Loucy (cell line): ENCODE data around the gene CDH4.

Experiments used
- H2AFZ ChIP-seq: fragments of 200-600 bp; sonication (generic); 2 replicates; pipeline ENCODE4 v1.6.0; 2016; ENCODE audit warnings: antibody characterized with exemption, mild to moderate bottlenecking, low read length, moderate library complexity
- H3F3A ChIP-seq: fragments of 200-600 bp; 2 replicates; pipeline ENCODE4 v1.6.0; 2016; ENCODE audit warnings: antibody characterized with exemption, low read depth, mild to moderate bottlenecking
- H3K27me3 ChIP-seq: fragments of 200-600 bp; sonication (generic); 2 replicates; pipeline ENCODE4 v1.6.1; 2014; ENCODE audit warnings: low read length, mild to moderate bottlenecking; ENCODE audit not compliant: insufficient read depth, poor library complexity, severe bottlenecking
- H3K36me3 ChIP-seq: fragments of 200-600 bp; sonication (generic); 2 replicates; pipeline ENCODE4 v1.6.1; 2016; ENCODE audit warnings: low read length; ENCODE audit not compliant: insufficient read depth
- H3K4me1 ChIP-seq: fragments of 200-600 bp; sonication (generic); 2 replicates; pipeline ENCODE4 v1.5.1; 2014; ENCODE audit warnings: low read length, mild to moderate bottlenecking; ENCODE audit not compliant: insufficient read depth, poor library complexity, severe bottlenecking
- H3K4me2 ChIP-seq: fragments of 200-600 bp; sonication (generic); 2 replicates; pipeline ENCODE4 v1.6.0; 2014; ENCODE audit warnings: antibody characterized with exemption, low read length, low read depth, mild to moderate bottlenecking; ENCODE audit not compliant: poor library complexity, severe bottlenecking
- H3K4me3 ChIP-seq: fragments of 200-600 bp; sonication (generic); 2 replicates; pipeline ENCODE4 v1.5.1; 2014; ENCODE audit warnings: low read length, mild to moderate bottlenecking, mixed read lengths; ENCODE audit not compliant: poor library complexity, severe bottlenecking
- H3K79me2 ChIP-seq: fragments of 200-600 bp; sonication (generic); 2 replicates; pipeline ENCODE4 v1.6.1; 2014; ENCODE audit warnings: low read length; ENCODE audit not compliant: insufficient read depth
- H3K9ac ChIP-seq: fragments of 200-600 bp; sonication (generic); 2 replicates; pipeline ENCODE4 v1.6.0; 2014; ENCODE audit warnings: mild to moderate bottlenecking, low read depth, low read length, moderate library complexity; ENCODE audit not compliant: poor library complexity, severe bottlenecking
- H3K9me2 ChIP-seq: fragments of 200-600 bp; sonication (generic); replicated peaks from 2 replicates; pipeline ENCODE4 v1.6.1; 2016; ENCODE audit warnings: low read depth, low read length, mixed read lengths
- H3K9me3 ChIP-seq: fragments of 200-600 bp; sonication (generic); 2 replicates; pipeline ENCODE4 v1.6.1; 2014; ENCODE audit warnings: mild to moderate bottlenecking, antibody characterized with exemption, low read length, low read depth; ENCODE audit not compliant: insufficient read depth
- H4K20me1 ChIP-seq: fragments of 200-600 bp; sonication (generic); 2 replicates; pipeline ENCODE4 v1.6.0; 2014; ENCODE audit warnings: antibody characterized with exemption, low read length, mild to moderate bottlenecking; ENCODE audit not compliant: insufficient read depth, poor library complexity, severe bottlenecking
- CTCF ChIP-seq: fragments of 200-600 bp; sonication (generic); conservative IDR thresholded peaks from 2 replicates; pipeline ENCODE4 v1.5.1; 2014; ENCODE audit warnings: mild to moderate bottlenecking, antibody characterized with exemption, low read length
- EZH2phosphoT487 ChIP-seq: fragments of 200-600 bp; IDR thresholded peaks from 2 replicates; pipeline ENCODE4 v1.6.1; 2018; ENCODE audit warnings: antibody characterized with exemption, mild to moderate bottlenecking, moderate library complexity, borderline replicate concordance

Gene CDH4

GRCh38 chr20:61927826-61928541, 675.9 kb downstream of the CDH4 start:
- no peak for TF ChIP-seq EZH2phosphoT487
- TF ChIP-seq CTCF = no peak

GRCh38 chr20:61929561-61929960, 677.5 kb downstream of the CDH4 start:
- Histone ChIP-seq H2AFZ (no peak overlapping the region), H3K4me3 (no peak overlapping the region), H4K20me1 (no peaks in the 10 kb centered on the region), H3K36me3 (peaks cover 8% of the 10 kb centered on the region; the same call in 1 of the 2 replicates), H3F3A (no peaks in the 10 kb centered on the region), H3K4me1 (no peaks in the 10 kb centered on the region), H3K4me2 (no peak overlapping the region), H3K27me3 (no peaks in the 10 kb centered on the region), H3K9me2 (no peaks in the 10 kb centered on the region), H3K9ac (no peak overlapping the region), H3K79me2 (no peaks in the 10 kb centered on the region), H3K9me3 (no peaks in the 10 kb centered on the region)
- no peak for TF ChIP-seq EZH2phosphoT487
- TF ChIP-seq CTCF = no peak

More at GRCh38 chr20:61927826-61928541, 675.9 kb downstream of the CDH4 start:
- Histone ChIP-seq H2AFZ (no peak overlapping the region), H3K27me3 (no peaks in the 10 kb centered on the region), H3F3A (no peaks in the 10 kb centered on the region), H3K4me2 (no peak overlapping the region), H3K36me3 (peaks cover 13% of the 10 kb centered on the region; the same call in 1 of the 2 replicates), H4K20me1 (no peaks in the 10 kb centered on the region), H3K4me3 (no peak overlapping the region), H3K9me3 (no peaks in the 10 kb centered on the region), H3K9ac (no peak overlapping the region), H3K9me2 (no peaks in the 10 kb centered on the region), H3K79me2 (no peaks in the 10 kb centered on the region), H3K4me1 (no peaks in the 10 kb centered on the region)

- Histone ChIP-seq H3K79me2 (no peaks in the 10 kb centered on the region), H3K4me1 (no peaks in the 10 kb centered on the region), H3K27me3 (no peaks in the 10 kb centered on the region), H3K36me3 (peaks cover 6% of the 10 kb centered on the region; the same call in 1 of the 2 replicates), H3K9me3 (no peaks in the 10 kb centered on the region), H3F3A (no peaks in the 10 kb centered on the region), H3K4me2 (no peak overlapping the region), H2AFZ (no peak overlapping the region), H3K4me3 (no peak overlapping the region), H4K20me1 (no peaks in the 10 kb centered on the region), H3K9me2 (no peaks in the 10 kb centered on the region), H3K9ac (no peak overlapping the region)
- no peak for TF ChIP-seq EZH2phosphoT487
- TF ChIP-seq CTCF = no peak
Measured at GRCh38 chr20:61929971-61930666, 678.1 kb downstream of the CDH4 start.
